Duodenal mucosa (tissue), 2 donors: Measurements from ENCODE around the gene SULT1A2.

Experiments
- H3K27ac ChIP-seq: one replicate; pipeline ENCODE4 v1.7.0; 2013; ENCODE audit warnings: low read depth, low read length
- H3K27me3 ChIP-seq, 2 donors: one replicate each; pipeline ENCODE4 v1.7.0; 2013; ENCODE audit warnings: low read length in 2 of 2, control low read depth in 1 of 2; ENCODE audit not compliant: insufficient read depth in 2 of 2, control insufficient read depth in 1 of 2
- H3K36me3 ChIP-seq, 2 donors: one replicate each; pipeline ENCODE4 v1.7.0; 2013; ENCODE audit warnings: low read length in 2 of 2, control low read depth in 1 of 2; ENCODE audit not compliant: insufficient read depth in 2 of 2, control insufficient read depth in 1 of 2
- H3K4me1 ChIP-seq, 2 donors: one replicate each; pipeline ENCODE4 v1.7.0; 2013; ENCODE audit warnings: low read length in 2 of 2, control low read depth in 1 of 2; ENCODE audit not compliant: insufficient read depth in 2 of 2, control insufficient read depth in 1 of 2
- H3K4me3 ChIP-seq, 2 donors: one replicate each; pipeline ENCODE4 v1.7.0; 2013; ENCODE audit warnings: low read length in 2 of 2, low read depth in 1 of 2
- H3K9ac ChIP-seq, 2 donors: one replicate each; pipeline ENCODE4 v1.7.0; 2013; ENCODE audit warnings: low read length in 2 of 2, low read depth in 1 of 2
- H3K9me3 ChIP-seq, 2 donors: one replicate each; pipeline ENCODE4 v1.7.0; 2013; ENCODE audit warnings: low read length in 2 of 2, control low read depth in 1 of 2; ENCODE audit not compliant: control insufficient read depth in 1 of 2

The SULT1A2 gene

GRCh38 chr16:28591355-28591754 is 5.5 kb downstream of the SULT1A2 start:
- no peak overlapping the region for H3K4me3 ChIP-seq
- H3K27me3 ChIP-seq = no peaks in the 10 kb centered on the region
- no peaks in the 10 kb centered on the region for H3K9me3 ChIP-seq
- H3K36me3 ChIP-seq = peaks cover 33 to 62% of the 10 kb centered on the region in 2 donors
- no peak overlapping the region for H3K9ac ChIP-seq
- H3K4me1 ChIP-seq = no peaks in the 10 kb centered on the region
- no peak overlapping the region for H3K27ac ChIP-seq

- Histone ChIP-seq H3K36me3 (peaks cover 33 to 64% of the 10 kb centered on the region in 2 donors), H3K27me3 (no peaks in the 10 kb centered on the region), H3K9ac (no peak overlapping the region), H3K27ac (no peak overlapping the region), H3K4me3 (no peak overlapping the region), H3K4me1 (peaks cover 0 to under 1% of the 10 kb centered on the region in 2 donors), H3K9me3 (no peaks in the 10 kb centered on the region)
Measured at GRCh38 chr16:28590384-28591340, 6.2 kb downstream of the SULT1A2 start.

DNA sequence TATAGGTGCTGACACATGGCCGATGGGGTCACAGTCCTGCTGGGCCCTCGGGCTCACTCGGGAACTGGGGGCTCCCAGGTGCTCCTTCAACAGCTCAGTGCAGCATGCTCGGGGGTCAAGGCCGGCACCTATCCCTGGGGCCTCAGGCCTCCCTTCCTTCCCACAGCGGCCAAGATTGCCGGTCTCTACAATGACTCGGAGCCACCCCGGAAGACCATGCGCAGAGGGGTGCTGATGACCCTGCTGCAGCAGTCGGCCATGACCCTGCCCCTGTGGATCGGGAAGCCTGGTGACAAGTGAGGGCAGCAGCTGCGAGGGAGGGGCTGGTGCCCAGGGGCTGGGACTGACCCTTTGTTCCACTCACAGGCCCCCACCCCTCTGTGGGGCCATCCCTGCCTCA is 6.9 kb downstream of the SULT1A2 start:
- no peak overlapping the region for H3K4me3 ChIP-seq
- peaks cover 7 to 8% of the 10 kb centered on the region in 2 donors for H3K4me1 ChIP-seq
- H3K27ac ChIP-seq = no peak overlapping the region
- H3K36me3 ChIP-seq = peaks cover 33 to 68% of the 10 kb centered on the region in 2 donors
- H3K9ac ChIP-seq = no peak overlapping the region
- no peaks in the 10 kb centered on the region for H3K9me3 ChIP-seq
- H3K27me3 ChIP-seq = no peaks in the 10 kb centered on the region

GRCh38 chr16:28589069-28589468 is 7.8 kb downstream of the SULT1A2 start:
- Histone ChIP-seq H3K9ac (no peak overlapping the region), H3K27me3 (no peaks in the 10 kb centered on the region), H3K4me3 (no peak overlapping the region), H3K27ac (no peak overlapping the region), H3K9me3 (no peaks in the 10 kb centered on the region), H3K4me1 (peaks cover 8 to 9% of the 10 kb centered on the region in 2 donors), H3K36me3 (peaks cover 33 to 71% of the 10 kb centered on the region in 2 donors)

GRCh38 chr16:28587386-28587785 is 9.5 kb downstream of the SULT1A2 start:
- H3K9me3 ChIP-seq = no peaks in the 10 kb centered on the region
- peaks cover 8 to 9% of the 10 kb centered on the region in 2 donors for H3K4me1 ChIP-seq
- H3K27me3 ChIP-seq = no peaks in the 10 kb centered on the region
- no peak overlapping the region for H3K4me3 ChIP-seq
- no peak overlapping the region for H3K9ac ChIP-seq
- H3K27ac ChIP-seq = no peak overlapping the region
- peaks cover 31 to 72% of the 10 kb centered on the region in 2 donors for H3K36me3 ChIP-seq

GRCh38 chr16:28586466-28586865 is 10.4 kb downstream of the SULT1A2 start:
- Histone ChIP-seq H3K36me3 (peaks cover 28 to 74% of the 10 kb centered on the region in 2 donors), H3K4me1 (peaks cover 8 to 9% of the 10 kb centered on the region in 2 donors)

GRCh38 chr16:28585674-28586073 is 11.2 kb downstream of the SULT1A2 start:
- peaks cover 21 to 74% of the 10 kb centered on the region in 2 donors for H3K36me3 ChIP-seq

More at GRCh38 chr16:28586466-28586865, 10.4 kb downstream of the SULT1A2 start:
- no peak overlapping the region for H3K9ac ChIP-seq
- H3K27me3 ChIP-seq = no peaks in the 10 kb centered on the region
- no peak overlapping the region for H3K27ac ChIP-seq
- H3K9me3 ChIP-seq = no peaks in the 10 kb centered on the region
- H3K4me3 ChIP-seq = no peak overlapping the region

DNA sequence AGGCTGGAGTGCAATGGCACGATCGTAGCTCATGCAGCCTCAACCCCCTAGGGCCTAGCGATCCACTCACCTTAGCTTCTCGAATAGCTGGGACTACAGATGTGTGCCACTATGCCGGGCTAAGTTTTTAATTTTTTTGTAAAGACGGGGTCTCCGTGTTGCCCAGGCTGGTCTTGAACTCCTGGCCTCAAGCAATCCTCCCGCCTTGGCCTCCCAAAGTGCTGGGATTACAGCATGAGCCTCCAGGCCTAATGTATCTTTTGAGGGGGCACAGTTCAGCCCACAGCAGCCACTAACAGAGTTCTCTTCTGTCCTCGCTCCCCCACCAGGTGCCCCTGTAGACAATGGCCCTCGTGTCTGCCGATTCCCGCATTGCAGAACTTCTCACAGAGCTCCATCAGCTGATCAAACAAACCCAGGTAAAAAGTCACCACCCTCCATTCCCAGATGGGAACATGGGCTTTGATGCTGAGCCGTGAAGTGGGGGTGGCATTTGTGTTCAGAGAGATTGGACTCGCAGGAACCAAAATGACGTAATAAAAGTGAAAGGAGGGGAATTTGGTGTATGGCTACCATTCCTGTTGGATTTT is 16.0 kb downstream of the SULT1A2 start:
- H3K9me3 ChIP-seq = no peaks in the 10 kb centered on the region
- peaks cover 4 to 41% of the 10 kb centered on the region in 2 donors for H3K36me3 ChIP-seq
- H3K9ac ChIP-seq = no peak overlapping the region

More at GRCh38 chr16:28585674-28586073, 11.2 kb downstream of the SULT1A2 start:
- H3K27me3 ChIP-seq = no peaks in the 10 kb centered on the region
- H3K4me3 ChIP-seq = no peak overlapping the region
- H3K27ac ChIP-seq = no peak overlapping the region
- H3K4me1 ChIP-seq = peaks cover 8 to 9% of the 10 kb centered on the region in 2 donors
- H3K9ac ChIP-seq = no peak overlapping the region
- H3K9me3 ChIP-seq = no peaks in the 10 kb centered on the region

GRCh38 chr16:28575446-28576109 is 21.3 kb downstream of the SULT1A2 start:
- Histone ChIP-seq H3K4me3 (no peak overlapping the region), H3K27ac (no peak overlapping the region), H3K4me1 (peaks cover 0 to 6% of the 10 kb centered on the region in 2 donors), H3K9ac (no peak overlapping the region), H3K36me3 (peaks cover 0 to 3% of the 10 kb centered on the region in 2 donors), H3K9me3 (no peaks in the 10 kb centered on the region), H3K27me3 (no peaks in the 10 kb centered on the region)

More for the DNA sequence above, 16.0 kb downstream of the SULT1A2 start:
- H3K27me3 ChIP-seq = no peaks in the 10 kb centered on the region
- no peak overlapping the region for H3K4me3 ChIP-seq
- H3K4me1 ChIP-seq = peaks cover 8 to 9% of the 10 kb centered on the region in 2 donors
- H3K27ac ChIP-seq = no peak overlapping the region
